ENCODE data around the gene XRCC6.
"Not testable (repeated sequence)": the region's sequence is repeated elsewhere in the genome, so short reads cannot be mapped to it uniquely, and the experiment has no call there.

Gene XRCC6

DNA sequence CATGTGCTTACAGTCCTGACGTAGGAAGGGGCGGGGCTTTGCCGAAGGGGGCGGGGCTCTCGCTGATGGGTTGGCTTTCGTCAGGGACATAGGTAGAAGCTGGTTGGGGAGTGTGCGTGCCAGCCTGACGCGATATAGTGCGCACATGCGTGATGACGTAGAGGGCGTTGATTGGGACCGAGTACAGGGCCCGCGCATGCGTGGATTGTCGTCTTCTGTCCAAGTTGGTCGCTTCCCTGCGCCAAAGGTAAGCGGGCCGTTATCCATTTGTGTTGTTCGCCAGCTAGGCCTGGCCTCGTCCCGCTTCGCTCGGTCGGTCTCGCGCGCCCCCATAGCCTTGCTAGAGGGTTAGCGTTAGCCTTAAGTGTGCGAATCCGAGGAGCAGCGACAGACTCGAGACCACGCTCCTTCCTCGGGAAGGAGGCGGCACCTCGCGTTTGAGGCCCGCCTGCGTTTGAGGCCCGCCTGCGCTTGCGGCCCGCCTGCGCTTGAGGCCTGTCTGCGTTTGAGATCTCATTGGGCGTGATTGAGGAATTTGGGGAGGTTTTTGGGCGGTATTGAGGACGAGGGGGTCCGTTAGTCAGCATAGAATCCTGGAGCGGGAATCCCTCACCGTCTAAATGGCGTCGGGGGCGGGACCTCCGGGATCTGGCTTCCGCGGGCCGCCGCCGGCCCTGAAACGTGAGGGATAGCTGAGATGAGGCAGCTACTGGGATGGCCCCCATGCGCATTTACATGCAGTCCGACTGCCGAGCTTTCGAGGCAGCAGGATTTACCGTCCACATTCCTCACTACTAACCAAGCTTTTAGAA is at the start of gene XRCC6:
Gene XRCC6 (plus strand): TSS at position 197 of the 812 bp plus-strand sequence. CDS start 710 bp downstream, outside the sequence.
- peak; percentile 100 for DNase-seq

- DNase-seq = no peak
Measured at GRCh38 chr22:41571786-41572185, 49.3 kb upstream of the XRCC6 start.

- not testable (repeated sequence) for DNase-seq
Measured at GRCh38 chr22:41572305-41572704, 48.8 kb upstream of the XRCC6 start.

DNA sequence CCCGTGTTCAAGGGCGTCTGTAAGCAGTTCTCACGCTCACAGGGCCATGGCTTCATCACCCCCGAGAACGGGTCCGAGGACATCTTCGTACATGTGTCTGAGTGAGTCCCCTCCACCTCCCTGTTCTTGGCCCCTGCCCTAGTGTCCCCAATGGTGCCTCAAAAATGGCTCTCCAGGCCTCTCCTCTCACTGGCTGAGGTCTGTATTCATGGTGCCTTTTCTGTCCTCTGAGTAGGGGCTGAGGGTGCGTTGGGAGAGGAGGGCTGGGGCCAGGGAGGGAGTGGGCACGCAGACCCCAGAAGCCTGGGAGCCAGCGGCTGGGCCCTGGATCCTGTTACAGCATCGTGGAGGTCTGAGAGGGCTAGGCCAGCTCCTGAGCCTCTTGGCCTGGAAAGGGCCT is 47.4 kb upstream of the XRCC6 start:
- no peak for DNase-seq

DNA sequence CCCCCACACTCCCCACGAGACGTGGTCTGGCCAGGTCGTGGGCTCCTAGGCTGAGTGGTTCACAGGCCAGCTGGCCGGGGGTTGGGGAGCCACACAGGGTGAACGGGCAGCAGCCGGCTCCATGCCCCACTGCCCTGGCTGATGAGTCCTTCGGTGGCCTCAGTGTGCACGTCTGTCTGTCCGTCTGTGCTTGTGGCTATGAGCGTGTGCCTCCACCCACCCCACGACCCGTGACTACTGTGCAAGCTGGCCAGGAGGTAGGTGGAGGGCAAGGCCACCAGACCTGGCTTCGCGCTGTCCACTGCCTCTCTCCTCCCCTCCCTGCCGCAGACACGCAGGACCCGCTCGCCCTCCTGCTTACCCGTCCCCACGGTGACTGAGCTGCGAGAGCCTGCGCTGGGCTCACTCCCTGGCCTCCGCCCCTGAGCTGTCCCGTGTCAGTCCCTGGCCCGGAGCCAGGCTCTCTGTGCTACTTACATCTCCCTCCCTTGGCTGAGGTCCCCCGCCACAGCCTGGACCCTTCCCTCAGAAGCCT is 46.2 kb upstream of the XRCC6 start:
- DNase-seq = no peak

DNA sequence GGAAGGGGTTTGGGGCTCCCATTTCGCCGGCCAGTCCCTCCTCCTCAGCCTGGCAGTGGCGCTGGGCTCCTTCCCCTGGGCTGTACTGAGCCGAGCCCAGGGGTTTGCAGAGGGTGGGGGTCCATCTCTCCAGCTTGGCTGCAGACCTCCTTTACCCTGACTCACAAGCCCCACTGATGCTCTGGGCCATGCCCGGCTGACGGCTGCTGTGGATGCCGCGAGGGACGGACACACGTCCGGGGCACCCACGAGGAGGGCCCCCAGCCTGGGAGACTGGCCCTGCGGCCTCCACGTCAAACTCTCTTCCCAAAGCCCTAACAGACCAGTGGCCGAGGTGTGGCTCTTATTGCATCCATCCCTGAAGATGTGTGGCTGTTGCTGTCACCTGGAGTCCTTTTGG is 45.6 kb upstream of the XRCC6 start:
- no peak for DNase-seq

- peak; percentile 38 to 63 for DNase-seq
Measured at GRCh38 chr22:41576877-41577276, 44.2 kb upstream of the XRCC6 start.

DNA sequence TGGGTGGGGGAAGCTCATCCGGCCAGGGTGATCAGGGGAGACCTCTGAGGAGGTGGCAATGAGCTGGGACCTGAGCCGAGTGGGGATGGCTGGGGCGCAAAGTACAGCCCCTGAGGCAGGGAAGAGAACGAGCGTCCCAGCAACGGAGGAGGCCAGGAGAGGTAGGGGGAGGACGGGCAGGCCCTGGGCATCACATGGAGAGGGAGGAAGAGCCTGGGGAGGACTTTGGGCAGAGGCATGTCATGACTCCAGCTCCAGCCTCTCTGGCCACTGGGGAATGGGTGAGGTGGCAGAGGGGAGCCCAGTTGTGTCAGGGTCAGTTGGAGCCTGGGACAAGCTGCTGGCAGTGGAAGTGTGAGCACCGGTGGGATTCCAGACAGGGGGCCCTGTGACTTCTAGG is 43.0 kb upstream of the XRCC6 start:
- no peak for DNase-seq

DNA sequence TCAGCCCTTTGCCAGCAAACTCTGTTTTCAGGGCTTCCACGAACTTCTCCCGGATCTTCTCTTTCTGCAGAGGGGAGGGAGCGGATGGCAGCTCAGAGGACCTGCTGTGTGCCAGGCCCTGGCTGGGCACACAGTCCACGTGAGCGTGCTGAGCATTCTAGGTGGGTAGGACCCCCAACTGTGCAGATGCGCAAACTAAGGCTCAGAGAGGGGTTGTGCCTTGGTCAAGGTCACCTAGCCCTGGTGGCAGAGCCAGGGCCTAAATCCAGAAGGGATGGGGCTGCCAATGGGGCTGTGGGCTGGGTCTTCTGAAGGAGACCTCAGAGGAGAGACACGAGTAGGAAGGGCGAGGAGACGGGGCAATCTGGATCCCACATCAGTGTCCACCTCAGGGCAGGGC is 42.3 kb upstream of the XRCC6 start:
- DNase-seq = no peak

DNA sequence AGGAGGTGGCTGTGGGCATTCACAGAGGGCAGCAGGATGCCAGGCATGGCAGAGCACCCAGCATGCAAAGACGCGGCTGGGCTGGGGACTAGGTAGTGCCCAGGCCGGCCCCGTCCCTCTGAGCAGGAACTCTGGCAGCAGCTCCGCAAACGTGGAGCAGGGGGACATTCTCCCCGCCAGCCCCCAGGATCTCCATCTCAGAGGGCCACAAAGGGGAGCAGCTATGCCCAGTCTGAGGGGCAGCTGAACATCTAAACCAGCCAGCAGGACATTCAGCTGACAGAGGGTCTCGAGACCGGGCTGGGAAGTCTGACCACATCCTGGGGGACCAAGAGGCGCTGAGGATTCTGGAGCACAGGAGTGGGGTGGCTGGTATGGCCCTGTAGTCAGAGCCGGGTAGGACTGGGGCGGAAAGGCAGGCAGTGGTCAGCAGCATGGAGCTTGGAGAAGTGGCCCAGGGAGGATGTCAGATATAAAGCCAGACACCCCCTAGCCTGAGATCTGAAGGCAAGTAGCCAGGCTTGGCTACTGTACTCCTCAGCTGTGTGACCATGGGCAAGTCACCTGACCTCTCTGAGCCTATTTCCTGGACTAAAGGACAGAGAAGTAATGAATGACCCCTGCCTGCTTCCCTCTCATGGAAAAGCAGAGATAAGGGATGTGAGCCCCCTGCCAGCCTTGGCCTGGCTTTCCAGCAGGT is 41.6 kb upstream of the XRCC6 start:
- no peak for DNase-seq

GRCh38 chr22:41579997-41580355 is 41.1 kb upstream of the XRCC6 start:
- DNase-seq = no peak

- no peak for DNase-seq
Measured at GRCh38 chr22:41582694-41583093, 38.4 kb upstream of the XRCC6 start.

DNA sequence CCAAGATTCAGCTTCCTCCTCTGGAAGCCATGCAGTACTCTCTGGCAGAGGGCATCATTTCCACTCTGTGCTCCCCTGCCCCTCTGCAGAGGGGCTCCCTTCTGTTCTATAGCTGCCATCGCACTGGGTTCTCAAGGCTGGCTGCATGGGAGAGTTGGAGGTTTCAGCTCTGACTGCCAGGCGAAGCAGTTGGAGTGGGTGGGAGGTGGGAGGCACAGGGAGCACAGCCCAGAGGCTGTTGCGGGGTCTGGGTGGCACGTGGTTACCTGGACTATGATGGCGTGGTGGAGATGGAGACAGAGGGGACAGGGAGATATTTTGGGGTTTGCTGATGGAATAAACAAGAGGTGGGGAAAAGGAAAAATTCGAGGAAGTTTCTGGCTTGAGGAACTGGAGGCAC is 36.2 kb upstream of the XRCC6 start:
- no peak for DNase-seq

GRCh38 chr22:41585898-41586297 is 35.2 kb upstream of the XRCC6 start:
- DNase-seq = no peak

DNA sequence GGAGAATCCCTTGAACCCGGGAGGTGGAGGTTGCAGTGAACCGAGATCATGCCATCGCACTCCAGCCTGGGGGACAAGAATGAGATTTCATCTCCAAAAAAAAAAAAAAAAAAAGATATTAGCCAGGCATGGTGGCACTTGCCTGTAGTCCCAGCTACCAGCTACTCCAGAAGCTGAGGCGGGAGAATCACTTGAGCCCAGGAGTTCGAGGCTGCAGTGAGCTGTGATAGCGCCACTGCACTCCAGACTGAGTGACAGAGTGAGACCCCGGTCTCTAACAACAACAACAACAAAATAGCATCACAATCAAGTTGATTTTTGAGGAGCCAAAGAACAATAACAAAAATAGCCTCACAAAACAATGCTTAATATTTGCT is 33.8 kb upstream of the XRCC6 start:
- DNase-seq = no peak

DNA sequence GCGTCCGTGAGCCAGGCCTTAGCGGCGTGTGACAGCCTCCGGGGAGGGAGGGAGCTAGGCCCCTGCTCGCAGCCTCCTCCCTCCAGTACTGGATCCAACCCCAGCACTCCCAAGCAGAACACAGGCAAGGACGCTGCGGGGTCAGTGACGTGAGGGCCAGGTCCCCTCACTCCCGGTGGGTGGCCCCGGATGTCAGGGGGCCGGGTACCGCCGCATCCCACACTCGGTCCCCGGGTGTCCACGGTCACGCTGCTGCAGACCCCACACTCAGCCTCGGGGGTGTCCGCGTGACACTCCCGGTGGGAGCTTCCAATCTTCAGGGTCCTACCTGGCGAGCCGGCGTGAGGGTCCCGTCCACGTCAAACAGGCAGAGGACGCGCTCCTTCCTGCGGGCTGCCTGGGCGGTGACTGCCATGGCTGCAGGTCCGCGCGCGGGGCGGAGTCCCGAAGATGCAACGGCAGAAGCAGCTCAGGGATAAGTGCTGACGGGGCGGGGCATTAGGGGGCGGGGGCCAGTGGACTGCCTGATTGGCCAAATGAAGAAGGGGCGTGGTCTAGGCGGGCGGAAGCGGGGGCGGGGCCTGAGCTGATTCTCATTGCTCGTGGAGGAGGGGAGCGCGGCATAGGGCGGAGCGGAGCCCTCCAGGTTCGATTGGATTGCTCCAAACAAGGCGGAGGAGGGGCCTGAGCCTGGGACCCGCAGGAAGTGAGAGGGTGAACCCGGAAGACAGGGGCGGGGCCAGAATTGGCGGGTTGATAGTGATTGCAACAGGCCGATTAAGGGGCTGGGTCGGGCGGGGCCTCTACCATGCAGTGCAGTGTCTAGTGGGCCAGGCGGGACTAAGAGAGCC is 31.5 kb upstream of the XRCC6 start, which contains the start of gene PMM1:
Gene PMM1 (minus strand): TSS at position 450 of the 851 bp plus-strand sequence. CDS start 35 bp downstream, at position 415.
- DNase-seq = peak; percentile 100

DNA sequence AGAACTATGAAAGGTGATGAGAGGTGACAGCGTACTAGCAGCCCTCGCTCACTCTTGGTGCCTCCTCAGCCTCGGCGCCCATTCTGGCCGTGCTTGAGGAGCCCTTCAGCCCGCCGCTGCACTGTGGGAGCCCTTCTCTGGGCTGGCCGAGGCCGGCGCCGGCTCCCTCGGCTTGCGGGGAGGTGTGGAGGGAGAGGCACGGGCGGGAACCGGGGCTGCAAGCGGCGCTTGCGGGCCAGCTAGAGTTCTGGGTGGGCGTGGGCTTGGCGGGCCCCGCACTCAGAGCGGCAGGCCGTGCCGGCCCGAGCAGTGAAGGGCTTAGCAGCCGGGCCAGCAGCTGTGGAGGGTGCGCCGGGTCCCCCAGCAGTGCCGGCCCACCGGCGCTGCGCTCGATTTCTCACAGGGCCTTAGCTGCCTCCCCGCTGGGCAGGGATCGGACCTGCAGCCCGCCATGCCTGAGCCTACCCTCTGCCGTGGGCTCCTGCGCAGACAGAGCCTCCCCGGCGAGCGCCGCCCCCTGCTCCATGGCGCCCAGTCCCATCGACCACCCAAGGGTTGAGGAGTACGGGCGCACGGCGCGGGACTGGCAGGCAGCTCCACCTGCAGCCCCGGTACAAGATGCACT is 27.6 kb upstream of the XRCC6 start:
- not testable (repeated sequence) for DNase-seq

- DNase-seq = no peak
Measured at GRCh38 chr22:41595703-41596102, 25.4 kb upstream of the XRCC6 start.

- DNase-seq = peak; percentile 47 to 62
Measured at GRCh38 chr22:41596776-41597634, 24.1 kb upstream of the XRCC6 start.

DNA sequence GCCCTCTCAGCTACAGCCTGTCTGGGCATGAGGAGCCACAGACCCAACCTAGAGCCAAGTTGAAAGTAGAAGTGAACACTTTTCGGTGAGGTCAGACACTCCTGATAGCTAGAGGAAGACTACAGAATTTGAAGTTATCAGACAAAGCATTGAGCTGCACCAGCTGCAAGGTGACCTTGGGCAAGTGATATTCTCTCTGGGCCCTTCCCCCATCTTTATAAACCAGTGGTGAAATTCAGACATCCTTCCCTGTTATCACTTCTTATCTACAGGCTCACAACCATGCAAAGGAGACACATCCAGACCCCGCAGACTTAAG is 23.5 kb upstream of the XRCC6 start:
- no peak for DNase-seq

DNA sequence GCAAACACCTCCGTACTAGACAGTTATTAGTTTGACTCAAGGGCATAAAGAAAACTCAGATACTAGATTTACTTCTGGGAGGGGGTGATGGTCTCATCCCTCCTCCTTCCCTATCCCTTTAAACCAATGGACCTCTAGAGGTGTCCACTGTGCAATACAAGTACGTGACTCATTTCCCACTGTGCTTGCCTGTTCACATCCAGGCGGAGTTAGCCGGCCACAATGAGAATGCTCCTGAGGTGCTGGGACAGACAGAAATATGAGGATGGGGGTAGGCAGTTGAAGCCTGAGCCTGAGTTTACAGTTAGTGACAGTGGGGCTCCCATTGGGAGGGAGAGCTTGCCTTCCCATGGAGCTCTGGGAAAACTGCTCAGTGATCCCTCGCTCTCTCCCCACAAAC is 23.0 kb upstream of the XRCC6 start:
- no peak for DNase-seq
